Liver (tissue), 9 donors: Measurements from ENCODE around the gene TPX2. TPM values are rescaled to one million over a fixed set of nuclear protein-coding genes. Genes with fewer than 3 reads are reported as not detected.

Experiments
- DNase-seq: peaks from one replicate; pipeline ENCODE4 v3.0.0-alpha.2; 2017; ENCODE audit warnings: low spot score
- H3K27ac ChIP-seq, 2 donors: one replicate each; pipeline ENCODE4 v1.7.0; 2013; ENCODE audit warnings: inconsistent platforms in 2 of 2, low read length in 2 of 2, control low read depth in 1 of 2, low read depth in 1 of 2, mild to moderate bottlenecking in 1 of 2
- H3K27me3 ChIP-seq, 4 donors: one replicate each; pipeline versions ENCODE4 v1.6.1 to v1.7.0; 2013; ENCODE audit warnings: low read length in 3 of 4, inconsistent platforms in 1 of 4, mild to moderate bottlenecking in 1 of 4, moderate library complexity in 1 of 4; ENCODE audit not compliant: control insufficient read depth in 4 of 4, insufficient read depth in 4 of 4
- H3K36me3 ChIP-seq, 4 donors: one replicate each; pipeline versions ENCODE4 v1.6.1 to v1.7.0; 2013; ENCODE audit warnings: low read length in 3 of 4, mild to moderate bottlenecking in 3 of 4, low read depth in 1 of 4, moderate library complexity in 1 of 4; ENCODE audit not compliant: control insufficient read depth in 4 of 4, insufficient read depth in 3 of 4
- H3K4me1 ChIP-seq, 4 donors: one replicate each; pipeline versions ENCODE4 v1.6.1 to v1.7.0; 2013; ENCODE audit warnings: low read length in 3 of 4, mild to moderate bottlenecking in 3 of 4, moderate library complexity in 1 of 4; ENCODE audit not compliant: control insufficient read depth in 4 of 4, insufficient read depth in 4 of 4
- H3K4me3 ChIP-seq, 3 donors: one replicate each; pipeline versions ENCODE4 v1.6.1 to v1.7.0; 2013; ENCODE audit warnings: low read length in 3 of 3, control low read depth in 1 of 3, low read depth in 1 of 3, mild to moderate bottlenecking in 1 of 3
- H3K9ac ChIP-seq, 2 donors: one replicate each; pipeline ENCODE4 v1.7.0; 2013; ENCODE audit warnings: low read length in 2 of 2, mild to moderate bottlenecking in 2 of 2, moderate library complexity in 2 of 2, control low read depth in 1 of 2, low read depth in 1 of 2
- H3K9me3 ChIP-seq, 4 donors: one replicate each; pipeline versions ENCODE4 v1.6.1 to v1.7.0; 2013; ENCODE audit warnings: low read length in 3 of 4; ENCODE audit not compliant: control insufficient read depth in 4 of 4
- EGR1 ChIP-seq, 2 donors: IDR thresholded peaks; 2 replicates each; pipeline ENCODE4 v1.6.1; 2016 to 2018; ENCODE audit warnings: antibody characterized with exemption in 2 of 2, low read depth in 2 of 2
- FOXA1 ChIP-seq: IDR thresholded peaks from 2 replicates; pipeline ENCODE4 v1.6.1; 2016; ENCODE audit warnings: antibody characterized with exemption
- FOXA2 ChIP-seq: IDR thresholded peaks from 2 replicates; pipeline ENCODE4 v1.6.1; 2016; ENCODE audit warnings: antibody characterized with exemption
- GABPA ChIP-seq, 2 donors: IDR thresholded peaks in 1 of 2; conservative IDR thresholded peaks in 1 of 2; 2 replicates each; pipeline ENCODE4 v1.6.1; 2016; ENCODE audit warnings: antibody characterized with exemption in 2 of 2, mild to moderate bottlenecking in 1 of 2, moderate library complexity in 1 of 2
- HNF4A ChIP-seq, 2 donors: conservative IDR thresholded peaks; 2 replicates each; pipeline ENCODE4 v1.6.1; 2016; ENCODE audit warnings: antibody characterized with exemption in 2 of 2, mild to moderate bottlenecking in 2 of 2
- JUND ChIP-seq, 2 donors: IDR thresholded peaks; 2 replicates each; pipeline ENCODE4 v1.6.1; 2016; ENCODE audit warnings: antibody characterized with exemption in 2 of 2
- NR2F2 ChIP-seq: IDR thresholded peaks from 2 replicates; pipeline ENCODE4 v1.6.1; 2016; ENCODE audit warnings: antibody characterized with exemption
- RXRA ChIP-seq, 2 donors: IDR thresholded peaks; 2 replicates each; pipeline ENCODE4 v1.6.1; 2017 to 2018; ENCODE audit warnings: antibody characterized with exemption in 2 of 2, mild to moderate bottlenecking in 1 of 2
- SP1 ChIP-seq: IDR thresholded peaks from 2 replicates; pipeline ENCODE4 v1.6.1; 2018; ENCODE audit warnings: antibody characterized with exemption, mild to moderate bottlenecking
- TAF1 ChIP-seq: conservative IDR thresholded peaks from 2 replicates; pipeline ENCODE4 v1.6.1; 2016; ENCODE audit warnings: antibody characterized with exemption, mild to moderate bottlenecking
- WGBS: extraction: QIAGEN DNeasy Blood & Tissue Kit; methylation state at CpG from one replicate; pipeline ENCODE4 v1.1.7; 2013; 5-methylcytosine and 5-hydroxymethylcytosine counted together
- polyA plus RNA-seq, 2 donors: library from polyadenylated mRNA; stranded (reverse) in 1 of 2; unstranded in 1 of 2; fragments of 200-250 nt in 1 of 2; fragments of >200 nt in 1 of 2; fragmentation: Nextera tagmentation in 1 of 2; extraction: Ambion mirVana in 1 of 2; gene quantifications; one replicate each; pipeline versions ENCODE4 v1.2.1 to v1.2.3, GENCODE V29; 2013 to 2015
- total RNA-seq, 2 donors: library from RNA; depleted of rRNA; stranded (reverse); fragments of >200 nt; gene quantifications; one replicate each; pipeline ENCODE4 v1.2.3, GENCODE V29; 2014
- TF ChIP-seq, protein P1 (sequence below): fragments of 150-350 bp; IDR thresholded peaks from 2 replicates; pipeline ENCODE4 v1.5.1; 2017; ENCODE audit warnings: improper control_type of control experiment, low read depth, low read length; ENCODE audit not compliant: missing input control
- TF ChIP-seq, protein P2 (sequence below): IDR thresholded peaks from 2 replicates; pipeline ENCODE4 v1.6.1; 2016; ENCODE audit warnings: antibody characterized with exemption, mild to moderate bottlenecking
- TF ChIP-seq, protein P3 (sequence below): IDR thresholded peaks from 2 replicates; pipeline ENCODE4 v1.6.1; 2016; ENCODE audit warnings: antibody characterized with exemption
- TF ChIP-seq, protein P4 (sequence below): IDR thresholded peaks from 2 replicates; pipeline ENCODE4 v1.6.1; 2016; ENCODE audit warnings: antibody characterized with exemption
- donor health status: healthy.
- donor health status: healthy.
- donor health status: healthy.
- donor health status: healthy.
- donor health status: healthy.

TPX2 gene
- total and polyA plus RNA-seq, 4 donors: 1.1 to 40.8 (median 2.4) TPM

DNA sequence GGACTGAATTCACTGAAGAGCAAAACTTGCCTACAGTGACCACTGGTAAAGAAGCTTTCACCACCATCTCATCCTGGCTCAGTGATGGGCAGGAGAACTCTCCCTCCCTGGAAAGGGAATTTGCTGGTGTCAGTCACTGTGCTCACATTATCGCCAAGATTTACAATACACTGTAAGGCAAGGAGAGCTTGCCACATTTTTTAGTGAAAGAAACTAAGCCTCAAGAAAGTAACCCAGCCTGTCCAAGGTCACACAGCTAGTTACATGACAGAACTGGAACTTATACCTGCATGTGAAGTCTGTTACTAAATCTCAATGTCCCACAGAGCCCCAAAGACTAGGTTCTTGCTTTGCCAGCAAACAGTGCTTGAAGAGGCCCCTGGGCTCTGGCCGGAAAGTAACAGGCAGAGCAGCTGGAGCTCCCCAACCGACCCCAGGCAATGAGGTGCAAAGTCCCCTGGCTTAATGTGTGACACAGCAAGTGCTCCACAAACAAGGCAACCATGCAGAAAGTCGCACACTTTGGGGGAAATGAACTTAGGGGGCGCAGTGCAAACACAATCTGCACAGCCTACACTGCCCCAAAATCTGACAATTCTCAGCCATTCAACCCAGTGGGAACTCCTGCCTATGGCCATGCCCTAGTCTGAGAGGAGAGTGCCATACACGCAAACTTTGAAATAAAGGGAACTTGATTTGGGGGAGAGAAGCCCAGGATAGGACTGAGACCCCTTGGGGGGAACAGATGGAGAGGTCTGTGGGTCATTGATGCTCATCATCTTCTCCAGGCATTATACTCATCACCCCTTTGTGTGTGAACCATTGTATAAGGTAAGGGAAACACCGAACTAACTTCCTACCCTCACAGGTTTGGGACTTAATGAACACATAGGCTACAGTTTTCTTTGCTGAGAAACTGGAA is 18.3 kb upstream of the TPX2 start (continued):
- TF ChIP-seq, protein P1, sequence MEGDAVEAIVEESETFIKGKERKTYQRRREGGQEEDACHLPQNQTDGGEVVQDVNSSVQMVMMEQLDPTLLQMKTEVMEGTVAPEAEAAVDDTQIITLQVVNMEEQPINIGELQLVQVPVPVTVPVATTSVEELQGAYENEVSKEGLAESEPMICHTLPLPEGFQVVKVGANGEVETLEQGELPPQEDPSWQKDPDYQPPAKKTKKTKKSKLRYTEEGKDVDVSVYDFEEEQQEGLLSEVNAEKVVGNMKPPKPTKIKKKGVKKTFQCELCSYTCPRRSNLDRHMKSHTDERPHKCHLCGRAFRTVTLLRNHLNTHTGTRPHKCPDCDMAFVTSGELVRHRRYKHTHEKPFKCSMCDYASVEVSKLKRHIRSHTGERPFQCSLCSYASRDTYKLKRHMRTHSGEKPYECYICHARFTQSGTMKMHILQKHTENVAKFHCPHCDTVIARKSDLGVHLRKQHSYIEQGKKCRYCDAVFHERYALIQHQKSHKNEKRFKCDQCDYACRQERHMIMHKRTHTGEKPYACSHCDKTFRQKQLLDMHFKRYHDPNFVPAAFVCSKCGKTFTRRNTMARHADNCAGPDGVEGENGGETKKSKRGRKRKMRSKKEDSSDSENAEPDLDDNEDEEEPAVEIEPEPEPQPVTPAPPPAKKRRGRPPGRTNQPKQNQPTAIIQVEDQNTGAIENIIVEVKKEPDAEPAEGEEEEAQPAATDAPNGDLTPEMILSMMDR: peak; percentile 4

DNA sequence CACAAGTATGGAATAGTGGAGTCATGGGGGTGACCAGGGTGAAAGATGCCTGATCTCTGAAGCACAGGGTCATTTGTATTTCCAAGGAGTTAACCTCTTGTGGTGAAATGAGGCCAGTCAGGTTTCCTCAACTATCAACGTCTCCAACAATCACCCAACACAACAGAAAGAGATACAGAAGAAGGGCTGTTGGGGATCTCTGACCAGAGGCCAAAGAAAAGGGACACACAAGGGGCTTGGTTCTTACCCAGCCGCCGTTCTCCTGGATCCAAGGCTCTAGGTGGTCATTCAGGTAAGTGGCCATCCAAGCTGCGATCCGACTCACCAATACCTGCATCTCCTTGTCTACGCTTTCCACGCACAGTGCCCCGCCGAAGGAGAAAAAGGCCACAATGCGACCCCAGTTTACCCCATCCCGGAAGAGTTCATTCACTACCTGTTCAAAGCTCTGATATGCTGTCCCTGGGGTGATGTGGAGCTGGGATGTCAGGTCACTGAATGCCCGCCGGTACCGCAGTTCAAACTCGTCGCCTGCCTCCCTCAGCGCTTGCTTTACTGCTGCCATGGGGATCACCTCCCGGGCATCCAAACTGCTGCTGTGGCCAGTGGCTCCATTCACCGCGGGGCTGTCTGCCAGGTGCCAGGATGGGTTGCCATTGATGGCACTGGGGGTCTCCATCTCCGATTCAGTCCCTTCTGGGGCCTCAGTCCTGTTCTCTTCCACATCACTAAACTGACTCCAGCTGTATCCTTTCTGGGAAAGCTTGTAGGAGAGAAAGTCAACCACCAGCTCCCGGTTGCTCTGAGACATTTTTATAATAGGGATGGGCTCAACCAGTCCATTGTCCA is 17.5 kb upstream of the TPX2 start:
- Histone ChIP-seq H3K4me3 (peak overlapping the region; percentile 93 to 96 (median 93)), H3K27ac (peak overlapping the region; percentile 93 to 97), H3K4me1 (peaks cover 7 to 52% (median 32%) of the 10 kb centered on the region in 4 donors), H3K36me3 (peaks cover 0 to 5% (median 1%) of the 10 kb centered on the region in 4 donors), H3K9me3 (no peaks in the 10 kb centered on the region), H3K27me3 (no peaks in the 10 kb centered on the region), H3K9ac (peak overlapping the region; percentile 92 to 93)
- WGBS: 20% methylated on average over 22 of the region's 22 CpGs
- peak; percentile 50 for DNase-seq
- TF ChIP-seq SP1 (no peak), GABPA (IDR thresholded peaks at IDR 0.05 in 1 of 2, conservative IDR thresholded peaks at IDR 0.05 in 1 of 2) (no peak), FOXA2 (no peak)

DNA sequence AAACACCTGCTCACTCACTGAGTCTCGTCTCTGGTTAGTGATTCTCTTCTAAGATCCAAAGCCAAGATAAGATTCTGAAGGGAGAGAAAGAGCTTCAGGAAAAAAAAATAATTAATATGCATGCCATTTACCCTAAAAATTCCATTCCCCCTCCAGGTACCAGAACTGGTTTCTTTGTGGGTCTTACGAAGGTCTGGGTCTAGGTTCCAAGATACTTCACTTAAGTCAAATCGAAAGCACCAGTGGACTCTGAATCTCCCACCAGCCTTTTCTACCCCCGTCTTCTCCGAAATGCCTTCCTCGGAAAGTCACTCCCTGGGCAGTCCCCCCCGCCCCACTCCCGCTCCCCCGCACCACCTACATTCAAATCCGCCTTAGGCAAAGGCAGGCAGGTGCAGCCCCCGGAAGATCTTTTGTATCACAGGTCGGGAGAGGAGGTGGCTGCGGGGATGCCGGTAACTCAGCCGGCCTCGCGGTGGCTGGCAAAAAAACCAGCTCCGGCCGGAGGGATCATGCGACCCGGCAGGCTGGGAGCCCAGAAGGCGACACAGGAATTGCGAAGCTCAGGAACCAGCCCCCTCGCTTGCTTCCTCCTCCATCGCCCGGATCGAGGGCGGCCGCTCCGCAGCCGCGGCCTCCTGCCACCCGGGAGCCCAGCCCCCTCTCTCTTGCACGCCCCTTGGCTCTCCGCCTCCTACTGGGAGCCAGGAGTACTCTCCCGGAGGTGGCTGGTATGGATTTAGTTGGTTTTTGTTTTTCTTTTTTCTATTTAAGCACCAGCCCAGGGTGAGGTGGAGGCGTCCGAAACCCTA is 16.6 kb upstream of the TPX2 start, which contains the start of gene BCL2L1:
TSS of gene BCL2L1 (minus strand) at position 612 of the 812 bp plus-strand sequence. CDS start 650 bp downstream, outside the sequence.
- Histone ChIP-seq H3K27ac (peak within 1 kb of the TSS; percentile 93 to 97), H3K27me3 (no peaks in the 10 kb centered on the region), H3K36me3 (peaks cover 0 to 3% (median 1%) of the 10 kb centered on the region in 4 donors), H3K4me3 (peak within 1 kb of the TSS; percentile 93 to 96 (median 93)), H3K9ac (peak within 1 kb of the TSS; percentile 92 to 93), H3K9me3 (no peaks in the 10 kb centered on the region), H3K4me1 (peaks cover 5 to 45% (median 26%) of the 10 kb centered on the region in 4 donors)
- DNase-seq: peak; percentile 76
- under 1% methylated on average over 38 of the region's 38 CpGs for WGBS
- TF ChIP-seq SP1 (peak; percentile 25), TAF1 (no peak), HNF4A (conservative IDR thresholded peaks at IDR 0.05) (peak in 1 of 2 donors; percentile 13), EGR1 (IDR thresholded peaks at IDR 0.05; ENCODE audit: low read depth in 2 of 2) (no peak), GABPA (IDR thresholded peaks at IDR 0.05 in 1 of 2, conservative IDR thresholded peaks at IDR 0.05 in 1 of 2) (peak in 1 of 2 donors; percentile 19), JUND (IDR thresholded peaks at IDR 0.05) (no peak), NR2F2 (peak; percentile 32), FOXA2 (no peak), FOXA1 (no peak), RXRA (IDR thresholded peaks at IDR 0.05) (peak; percentile 31 to 38)
- TF ChIP-seq, protein P1: peak; percentile 90
- TF ChIP-seq, protein P2, sequence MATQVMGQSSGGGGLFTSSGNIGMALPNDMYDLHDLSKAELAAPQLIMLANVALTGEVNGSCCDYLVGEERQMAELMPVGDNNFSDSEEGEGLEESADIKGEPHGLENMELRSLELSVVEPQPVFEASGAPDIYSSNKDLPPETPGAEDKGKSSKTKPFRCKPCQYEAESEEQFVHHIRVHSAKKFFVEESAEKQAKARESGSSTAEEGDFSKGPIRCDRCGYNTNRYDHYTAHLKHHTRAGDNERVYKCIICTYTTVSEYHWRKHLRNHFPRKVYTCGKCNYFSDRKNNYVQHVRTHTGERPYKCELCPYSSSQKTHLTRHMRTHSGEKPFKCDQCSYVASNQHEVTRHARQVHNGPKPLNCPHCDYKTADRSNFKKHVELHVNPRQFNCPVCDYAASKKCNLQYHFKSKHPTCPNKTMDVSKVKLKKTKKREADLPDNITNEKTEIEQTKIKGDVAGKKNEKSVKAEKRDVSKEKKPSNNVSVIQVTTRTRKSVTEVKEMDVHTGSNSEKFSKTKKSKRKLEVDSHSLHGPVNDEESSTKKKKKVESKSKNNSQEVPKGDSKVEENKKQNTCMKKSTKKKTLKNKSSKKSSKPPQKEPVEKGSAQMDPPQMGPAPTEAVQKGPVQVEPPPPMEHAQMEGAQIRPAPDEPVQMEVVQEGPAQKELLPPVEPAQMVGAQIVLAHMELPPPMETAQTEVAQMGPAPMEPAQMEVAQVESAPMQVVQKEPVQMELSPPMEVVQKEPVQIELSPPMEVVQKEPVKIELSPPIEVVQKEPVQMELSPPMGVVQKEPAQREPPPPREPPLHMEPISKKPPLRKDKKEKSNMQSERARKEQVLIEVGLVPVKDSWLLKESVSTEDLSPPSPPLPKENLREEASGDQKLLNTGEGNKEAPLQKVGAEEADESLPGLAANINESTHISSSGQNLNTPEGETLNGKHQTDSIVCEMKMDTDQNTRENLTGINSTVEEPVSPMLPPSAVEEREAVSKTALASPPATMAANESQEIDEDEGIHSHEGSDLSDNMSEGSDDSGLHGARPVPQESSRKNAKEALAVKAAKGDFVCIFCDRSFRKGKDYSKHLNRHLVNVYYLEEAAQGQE: no peak
- TF ChIP-seq, protein P3, sequence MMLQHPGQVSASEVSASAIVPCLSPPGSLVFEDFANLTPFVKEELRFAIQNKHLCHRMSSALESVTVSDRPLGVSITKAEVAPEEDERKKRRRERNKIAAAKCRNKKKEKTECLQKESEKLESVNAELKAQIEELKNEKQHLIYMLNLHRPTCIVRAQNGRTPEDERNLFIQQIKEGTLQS: no peak
- TF ChIP-seq, protein P4, sequence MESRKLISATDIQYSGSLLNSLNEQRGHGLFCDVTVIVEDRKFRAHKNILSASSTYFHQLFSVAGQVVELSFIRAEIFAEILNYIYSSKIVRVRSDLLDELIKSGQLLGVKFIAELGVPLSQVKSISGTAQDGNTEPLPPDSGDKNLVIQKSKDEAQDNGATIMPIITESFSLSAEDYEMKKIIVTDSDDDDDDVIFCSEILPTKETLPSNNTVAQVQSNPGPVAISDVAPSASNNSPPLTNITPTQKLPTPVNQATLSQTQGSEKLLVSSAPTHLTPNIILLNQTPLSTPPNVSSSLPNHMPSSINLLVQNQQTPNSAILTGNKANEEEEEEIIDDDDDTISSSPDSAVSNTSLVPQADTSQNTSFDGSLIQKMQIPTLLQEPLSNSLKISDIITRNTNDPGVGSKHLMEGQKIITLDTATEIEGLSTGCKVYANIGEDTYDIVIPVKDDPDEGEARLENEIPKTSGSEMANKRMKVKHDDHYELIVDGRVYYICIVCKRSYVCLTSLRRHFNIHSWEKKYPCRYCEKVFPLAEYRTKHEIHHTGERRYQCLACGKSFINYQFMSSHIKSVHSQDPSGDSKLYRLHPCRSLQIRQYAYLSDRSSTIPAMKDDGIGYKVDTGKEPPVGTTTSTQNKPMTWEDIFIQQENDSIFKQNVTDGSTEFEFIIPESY: no peak
